ENCODE measurements around the gene FAM20B.

DNA sequence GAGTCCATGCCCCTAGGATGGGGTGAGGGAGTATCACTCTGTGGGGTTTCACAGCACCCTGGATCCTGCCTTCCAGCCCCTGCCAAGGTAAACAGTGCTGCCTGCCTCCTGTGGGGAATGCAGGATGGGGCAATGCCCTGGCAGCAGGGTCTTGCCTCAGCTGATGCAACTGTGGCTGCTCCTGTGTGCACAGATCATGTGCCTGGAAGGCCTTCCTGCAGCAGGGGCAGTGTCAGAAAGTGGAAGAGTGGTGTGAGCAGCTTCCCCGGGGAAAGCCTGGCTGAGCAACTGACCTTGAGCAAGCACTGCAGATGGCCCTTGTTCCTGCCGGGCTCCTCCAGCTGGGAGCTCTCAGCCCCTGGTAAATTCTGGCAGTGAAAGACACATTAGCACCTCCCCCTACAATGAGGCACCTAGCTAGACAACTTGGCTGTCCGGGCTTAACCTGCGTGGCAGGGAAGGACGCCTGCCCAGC is 66.0 kb downstream of the FAM20B start:
- TF ChIP-seq POLR2A (IDR thresholded peaks at IDR 0.05; ENCODE audit: low read depth, low read length) = no peak
- TF ChIP-seq PAX5 (IDR thresholded peaks at IDR 0.05; ENCODE audit: insufficient read depth, low read length, severe bottlenecking) = no peak
- TF ChIP-seq POLR2AphosphoS5 (IDR thresholded peaks at IDR 0.05; ENCODE audit: low read depth, low read length) = no peak
- no peak for TF ChIP-seq TAF1 (IDR thresholded peaks at IDR 0.05; ENCODE audit: low read depth, low read length)

Measured in GM12891 (cell line).